COLO668 (cell line): ENCODE measurements around the gene CRIP2.
A peak's percentile ranks its signal among the peaks of the same experiment; 100 is the strongest.

ENCODE experiments used
- DNase-seq: peaks from one replicate; lab custom pipeline; 2025; ENCODE audit not compliant: unreplicated experiment; lab: John Stamatoyannopoulos, UW

Gene CRIP2

GRCh38 chr14:105525861-105526775 lies 51.5 kb downstream of the CRIP2 start, which contains the start of gene TMEM121:
Gene TMEM121, plus strand, starts transcription at chr14:105526583. Its CDS starts 2,252 bp downstream, at chr14:105528835.
- DNase-seq, result peak; percentile 58

GRCh38 chr14:105526776-105527380 lies 52.3 kb downstream of the CRIP2 start:
- DNase-seq, result peak; percentile 33

- DNase-seq, result no peak
Observed at GRCh38 chr14:105527381-105527825, 52.8 kb downstream of the CRIP2 start.

- peak; percentile 90 for DNase-seq
Observed at GRCh38 chr14:105527826-105528585, 53.4 kb downstream of the CRIP2 start.

- DNase-seq, result peak; percentile 46
Observed at GRCh38 chr14:105528586-105529318, 54.1 kb downstream of the CRIP2 start.

GRCh38 chr14:105529319-105529568 lies 54.6 kb downstream of the CRIP2 start:
- DNase-seq, result no peak
